Adrenal gland (tissue), 5 donors: ENCODE results near the gene PRKRA.

Experiments used
- POLR2A ChIP-seq, 2 donors: fragments of 450-650 bp; IDR thresholded peaks; one replicate each; pipeline ENCODE4 v1.6.1; 2017; ENCODE audit warnings: antibody characterized with exemption in 2 of 2, mild to moderate bottlenecking in 2 of 2, moderate library complexity in 1 of 2
- TF ChIP-seq, protein P1 (sequence below), 6 experiments: fragments of 450-650 bp in 4 of 6; fragments of 200-600 bp in 2 of 6; sonication (generic) in 1 of 6; IDR thresholded peaks; 1 replicate in 5 of 6; 2 replicates in 1 of 6; pipeline versions ENCODE4 v1.5.1 to v1.8.0; 2016 to 2021; ENCODE audit warnings: antibody characterized with exemption in 6 of 6, mild to moderate bottlenecking in 2 of 6, moderate library complexity in 1 of 6
- donor health status: DM: no; HTN: no; CAD: no.

DNA sequence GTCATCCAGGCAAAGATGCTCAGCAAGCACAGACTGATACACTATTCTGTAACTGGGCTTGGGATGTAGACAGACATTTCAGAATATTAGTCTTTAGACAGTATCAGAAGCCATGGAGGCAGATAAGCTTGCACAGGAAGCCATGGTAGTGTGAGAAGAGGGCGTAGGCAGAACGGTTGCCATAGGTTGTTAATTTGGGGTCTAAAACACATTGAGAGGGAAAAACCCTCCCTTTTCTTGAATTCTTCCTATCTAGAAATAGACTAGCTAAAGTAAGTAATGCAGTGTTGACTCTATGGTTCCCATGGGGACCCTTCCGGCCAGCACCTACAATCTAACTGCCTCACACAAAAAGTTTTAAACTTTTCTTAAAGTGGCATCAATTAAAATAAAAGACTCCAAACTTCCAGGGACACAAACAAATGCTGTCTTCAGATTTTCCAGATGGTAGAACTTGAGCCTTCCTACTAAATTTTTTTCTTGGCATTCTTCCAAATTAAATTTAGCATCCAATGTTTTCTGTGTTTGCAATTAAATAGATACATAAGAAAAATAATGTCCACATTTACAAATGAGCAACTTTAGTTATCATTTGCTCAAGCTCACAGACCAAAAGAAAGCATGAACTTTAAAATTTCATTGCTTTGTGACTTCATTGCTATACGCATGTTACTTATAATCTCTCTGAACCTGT, 1.9 kb downstream of the PRKRA start:
- TF ChIP-seq, protein P1, sequence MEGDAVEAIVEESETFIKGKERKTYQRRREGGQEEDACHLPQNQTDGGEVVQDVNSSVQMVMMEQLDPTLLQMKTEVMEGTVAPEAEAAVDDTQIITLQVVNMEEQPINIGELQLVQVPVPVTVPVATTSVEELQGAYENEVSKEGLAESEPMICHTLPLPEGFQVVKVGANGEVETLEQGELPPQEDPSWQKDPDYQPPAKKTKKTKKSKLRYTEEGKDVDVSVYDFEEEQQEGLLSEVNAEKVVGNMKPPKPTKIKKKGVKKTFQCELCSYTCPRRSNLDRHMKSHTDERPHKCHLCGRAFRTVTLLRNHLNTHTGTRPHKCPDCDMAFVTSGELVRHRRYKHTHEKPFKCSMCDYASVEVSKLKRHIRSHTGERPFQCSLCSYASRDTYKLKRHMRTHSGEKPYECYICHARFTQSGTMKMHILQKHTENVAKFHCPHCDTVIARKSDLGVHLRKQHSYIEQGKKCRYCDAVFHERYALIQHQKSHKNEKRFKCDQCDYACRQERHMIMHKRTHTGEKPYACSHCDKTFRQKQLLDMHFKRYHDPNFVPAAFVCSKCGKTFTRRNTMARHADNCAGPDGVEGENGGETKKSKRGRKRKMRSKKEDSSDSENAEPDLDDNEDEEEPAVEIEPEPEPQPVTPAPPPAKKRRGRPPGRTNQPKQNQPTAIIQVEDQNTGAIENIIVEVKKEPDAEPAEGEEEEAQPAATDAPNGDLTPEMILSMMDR (IDR thresholded peaks at IDR 0.05) = no peak
- no peak for TF ChIP-seq POLR2A (IDR thresholded peaks at IDR 0.05)
